Tibial nerve (tissue), 3 donors: ENCODE measurements around the gene SLC7A7.

Experiments
- POLR2A ChIP-seq, 2 donors: fragments of 450-650 bp; IDR thresholded peaks; one replicate each; pipeline ENCODE4 v1.6.1; 2017; ENCODE audit warnings: antibody characterized with exemption in 2 of 2, mild to moderate bottlenecking in 2 of 2, moderate library complexity in 2 of 2
- TF ChIP-seq, protein P1 (sequence below), 5 experiments: fragments of 200-600 bp in 3 of 5; fragments of 450-650 bp in 2 of 5; sonication (generic) in 3 of 5; IDR thresholded peaks; one replicate each; pipeline ENCODE4 v1.5.1; 2016 to 2019; ENCODE audit warnings: antibody characterized with exemption in 5 of 5, mild to moderate bottlenecking in 3 of 5, moderate library complexity in 2 of 5

DNA sequence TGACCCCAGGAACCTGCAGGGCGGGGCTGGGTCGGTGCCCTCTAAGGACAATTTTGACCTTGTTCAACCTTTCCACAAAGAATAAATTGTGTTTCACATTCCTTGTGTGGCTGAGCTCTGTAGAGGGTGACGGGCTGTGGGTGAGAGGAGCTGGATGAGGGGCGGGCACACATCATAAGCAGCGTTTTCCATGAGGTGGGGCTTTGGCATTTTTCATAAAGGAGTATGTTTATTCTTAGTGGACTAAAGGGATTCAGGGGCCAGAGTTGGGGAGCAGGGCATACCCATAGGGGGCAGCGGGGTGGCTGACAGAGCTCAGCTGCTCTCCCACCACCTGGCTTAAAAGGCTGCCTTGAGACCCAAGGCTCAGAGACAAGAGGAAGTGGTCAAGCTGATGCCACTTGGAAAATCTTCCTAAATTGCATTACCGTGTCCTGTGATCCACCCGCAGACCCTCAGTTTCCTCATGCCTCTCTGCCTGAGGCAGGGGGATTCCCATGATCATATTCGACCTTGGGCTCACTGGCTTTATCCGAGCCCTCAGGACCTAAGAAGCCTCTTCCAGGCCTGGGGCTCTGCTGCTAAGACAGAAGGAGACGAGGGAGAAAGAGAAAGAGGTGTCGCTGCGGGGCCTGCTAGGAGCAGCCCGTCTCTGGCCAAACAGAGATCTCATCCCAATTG lies 32.6 kb upstream of the SLC7A7 start:
- TF ChIP-seq, protein P1, sequence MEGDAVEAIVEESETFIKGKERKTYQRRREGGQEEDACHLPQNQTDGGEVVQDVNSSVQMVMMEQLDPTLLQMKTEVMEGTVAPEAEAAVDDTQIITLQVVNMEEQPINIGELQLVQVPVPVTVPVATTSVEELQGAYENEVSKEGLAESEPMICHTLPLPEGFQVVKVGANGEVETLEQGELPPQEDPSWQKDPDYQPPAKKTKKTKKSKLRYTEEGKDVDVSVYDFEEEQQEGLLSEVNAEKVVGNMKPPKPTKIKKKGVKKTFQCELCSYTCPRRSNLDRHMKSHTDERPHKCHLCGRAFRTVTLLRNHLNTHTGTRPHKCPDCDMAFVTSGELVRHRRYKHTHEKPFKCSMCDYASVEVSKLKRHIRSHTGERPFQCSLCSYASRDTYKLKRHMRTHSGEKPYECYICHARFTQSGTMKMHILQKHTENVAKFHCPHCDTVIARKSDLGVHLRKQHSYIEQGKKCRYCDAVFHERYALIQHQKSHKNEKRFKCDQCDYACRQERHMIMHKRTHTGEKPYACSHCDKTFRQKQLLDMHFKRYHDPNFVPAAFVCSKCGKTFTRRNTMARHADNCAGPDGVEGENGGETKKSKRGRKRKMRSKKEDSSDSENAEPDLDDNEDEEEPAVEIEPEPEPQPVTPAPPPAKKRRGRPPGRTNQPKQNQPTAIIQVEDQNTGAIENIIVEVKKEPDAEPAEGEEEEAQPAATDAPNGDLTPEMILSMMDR (IDR thresholded peaks at IDR 0.05), result peak in 1 of 5 experiments; percentile 12
- no peak for TF ChIP-seq POLR2A (IDR thresholded peaks at IDR 0.05)
